NT2/D1 (cell line): ENCODE results near the gene ASB18.

Experiments
- SUZ12 ChIP-seq: IDR thresholded peaks from 2 replicates; pipeline ENCODE4 v1.6.1; 2011; ENCODE audit not compliant: insufficient read length, insufficient read depth; ENCODE audit errors: extremely low read depth
- YY1 ChIP-seq: IDR thresholded peaks from 2 replicates; pipeline ENCODE4 v1.6.1; 2011; ENCODE audit not compliant: insufficient read length, insufficient read depth
- ZNF274 ChIP-seq: IDR thresholded peaks from 2 replicates; pipeline ENCODE4 v1.6.1; 2011; ENCODE audit warnings: mild to moderate bottlenecking, low read depth, low read length

GRCh38 chr2:236223675-236224074 lies 40.5 kb downstream of the ASB18 start:
- TF ChIP-seq YY1: no peak
- TF ChIP-seq SUZ12: no peak
- TF ChIP-seq ZNF274: no peak
